ENCODE results near the gene RAPGEF4. TPM values are rescaled to one million over a fixed set of nuclear protein-coding genes. Genes with fewer than 3 reads are reported as not detected.

Gene RAPGEF4
- total and polyA plus RNA-seq, 7 donors: 0.23 to 7.6 (median 4.2) TPM

- no peaks in the 10 kb centered on the region for H3K36me3 ChIP-seq
- H3K27ac ChIP-seq: no peak overlapping the region
- DNase-seq: no peak
- H3K9me3 ChIP-seq: no peaks in the 10 kb centered on the region
- H3K4me1 ChIP-seq: peaks cover 0 to 17% (median 8%) of the 10 kb centered on the region in 4 donors
- 76 to 87% methylated on average over 3 of the region's 3 CpGs for WGBS, 2 donors
- intact Hi-C loops (cut with DNase I): no loop called here
- H3K4me3 ChIP-seq: no peak overlapping the region
- TF ChIP-seq CTCF (IDR thresholded peaks at IDR 0.05) (no peak), POLR2AphosphoS5 (IDR thresholded peaks at IDR 0.05) (no peak), POLR2A (IDR thresholded peaks at IDR 0.05) (no peak), EP300 (IDR thresholded peaks at IDR 0.05) (no peak)
- no peaks in the 10 kb centered on the region for H3K27me3 ChIP-seq
Observed at GRCh38 chr2:172905937-172906811, 170.5 kb downstream of the RAPGEF4 start.

DNA sequence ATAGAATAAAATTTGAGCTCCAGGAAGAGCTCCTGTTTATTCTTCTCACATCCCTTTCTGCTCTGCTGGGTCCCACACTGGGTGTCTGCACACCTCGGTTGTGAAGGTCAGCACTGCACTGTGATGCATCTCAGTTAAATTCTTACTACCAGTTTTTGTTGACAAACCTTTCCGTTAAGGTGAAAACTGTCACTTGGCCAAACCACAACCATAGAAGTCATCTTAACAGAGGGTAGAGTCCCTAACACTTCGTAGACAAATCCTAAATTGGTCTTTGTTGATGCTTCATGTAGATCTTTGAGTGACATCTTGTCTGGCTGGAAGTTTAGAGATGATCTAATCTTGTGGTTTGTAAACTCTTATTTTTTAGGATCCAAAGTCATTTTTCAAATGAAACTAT, 172.6 kb downstream of the RAPGEF4 start:
- WGBS, 2 donors: 54 to 78% methylated on average over 3 of the region's 3 CpGs
- H3K27ac ChIP-seq: no peak overlapping the region
- no peak for DNase-seq
- intact Hi-C loops (cut with DNase I): no loop called here
- peaks cover 0 to 17% (median 8%) of the 10 kb centered on the region in 4 donors for H3K4me1 ChIP-seq
- TF ChIP-seq CTCF (IDR thresholded peaks at IDR 0.05) (no peak), EP300 (IDR thresholded peaks at IDR 0.05) (no peak), POLR2A (IDR thresholded peaks at IDR 0.05) (no peak), POLR2AphosphoS5 (IDR thresholded peaks at IDR 0.05) (no peak)
- H3K36me3 ChIP-seq: no peaks in the 10 kb centered on the region
- H3K27me3 ChIP-seq: no peaks in the 10 kb centered on the region
- no peaks in the 10 kb centered on the region for H3K9me3 ChIP-seq
- H3K4me3 ChIP-seq: no peak overlapping the region

GRCh38 chr2:172909454-172909853, 173.8 kb downstream of the RAPGEF4 start:
- Histone ChIP-seq H3K27ac (no peak overlapping the region), H3K4me1 (peaks cover 0 to 17% (median 8%) of the 10 kb centered on the region in 4 donors), H3K9me3 (no peaks in the 10 kb centered on the region), H3K4me3 (no peak overlapping the region), H3K36me3 (no peaks in the 10 kb centered on the region), H3K27me3 (no peaks in the 10 kb centered on the region)
- DNase-seq: no peak
- WGBS, 2 donors: 83 to 86% methylated on average over 3 of the region's 3 CpGs
- TF ChIP-seq EP300 (IDR thresholded peaks at IDR 0.05): no peak
- no peak for TF ChIP-seq POLR2A (IDR thresholded peaks at IDR 0.05)
- TF ChIP-seq CTCF (IDR thresholded peaks at IDR 0.05): no peak
- no peak for TF ChIP-seq POLR2AphosphoS5 (IDR thresholded peaks at IDR 0.05)
- intact Hi-C loops (cut with DNase I): no loop called here

DNA sequence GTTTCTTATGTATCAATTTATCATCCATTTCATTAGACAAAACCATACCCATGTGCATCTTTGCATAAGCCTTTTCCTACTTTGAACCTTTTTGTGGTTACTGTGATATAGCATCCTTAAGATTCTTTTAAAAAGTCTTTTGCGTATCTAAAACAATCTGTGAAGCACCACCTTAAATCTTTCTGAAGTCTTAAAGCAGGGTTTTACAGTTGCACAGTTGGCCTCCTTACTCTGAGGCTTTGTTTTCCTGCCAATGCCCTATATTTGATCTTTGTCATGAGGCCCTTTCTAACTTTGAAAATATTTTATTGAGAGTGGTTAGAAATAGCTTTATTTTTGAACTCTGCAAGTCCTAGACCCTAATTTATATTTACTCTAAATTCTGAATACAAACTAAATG, 176.6 kb downstream of the RAPGEF4 start:
- intact Hi-C loops (cut with DNase I): no loop called here
- H3K4me3 ChIP-seq: no peak overlapping the region
- TF ChIP-seq POLR2AphosphoS5 (IDR thresholded peaks at IDR 0.05) (no peak), POLR2A (IDR thresholded peaks at IDR 0.05) (no peak), EP300 (IDR thresholded peaks at IDR 0.05) (no peak)

DNA sequence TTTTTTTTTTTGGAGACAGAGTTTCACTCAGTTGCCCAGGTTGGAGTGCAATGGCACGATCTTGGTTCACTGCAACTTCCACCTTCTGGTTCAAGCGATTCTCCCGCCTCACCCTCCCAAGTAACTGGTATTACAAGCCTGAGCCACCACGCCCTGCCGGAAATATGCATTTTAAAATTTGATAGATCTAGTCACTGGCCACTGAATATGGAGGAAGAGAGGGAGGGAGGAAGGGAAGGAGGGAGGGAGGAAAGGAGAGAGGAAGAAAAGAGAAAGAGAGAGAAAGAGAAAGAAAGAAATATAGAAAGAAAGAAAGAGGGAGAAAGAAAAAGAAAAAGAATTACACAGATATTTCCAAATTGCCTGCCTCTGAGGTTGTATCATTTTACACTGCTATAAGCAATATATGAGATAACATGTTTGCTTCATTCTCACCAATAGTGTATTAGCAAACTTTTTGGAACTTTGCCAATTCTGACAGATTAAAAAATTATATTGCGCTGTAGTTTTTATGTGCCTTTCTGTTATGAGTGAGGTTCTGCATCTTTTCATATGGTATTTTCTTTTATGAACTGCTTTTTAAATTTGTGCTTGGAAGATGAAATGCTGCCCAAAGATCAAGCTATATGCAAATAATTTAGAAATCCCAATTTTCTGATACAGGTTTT, 178.8 kb downstream of the RAPGEF4 start:
- H3K36me3 ChIP-seq: no peaks in the 10 kb centered on the region
- H3K27ac ChIP-seq: no peak overlapping the region
- no peaks in the 10 kb centered on the region for H3K27me3 ChIP-seq
- no peak overlapping the region for H3K4me3 ChIP-seq
- H3K4me1 ChIP-seq: no peaks in the 10 kb centered on the region
- H3K9me3 ChIP-seq: no peaks in the 10 kb centered on the region
- 39 to 90% methylated on average over 6 of the region's 6 CpGs for WGBS, 2 donors
- TF ChIP-seq POLR2A (IDR thresholded peaks at IDR 0.05): no peak
- TF ChIP-seq POLR2AphosphoS5 (IDR thresholded peaks at IDR 0.05): no peak
- no peak for TF ChIP-seq CTCF (IDR thresholded peaks at IDR 0.05)
- TF ChIP-seq EP300 (IDR thresholded peaks at IDR 0.05): no peak
- no peak for DNase-seq
- intact Hi-C loops (cut with DNase I): no loop called here

More for the DNA sequence above, 176.6 kb downstream of the RAPGEF4 start:
- no peak overlapping the region for H3K27ac ChIP-seq
- no peaks in the 10 kb centered on the region for H3K36me3 ChIP-seq
- H3K4me1 ChIP-seq: no peaks in the 10 kb centered on the region
- WGBS, 2 donors: 74 to 90% methylated on average over 1 of the region's 1 CpG
- no peaks in the 10 kb centered on the region for H3K27me3 ChIP-seq
- no peaks in the 10 kb centered on the region for H3K9me3 ChIP-seq
- DNase-seq: no peak

All from sigmoid colon (tissue), 7 donors.